HEK293T (cell line): ENCODE results near the gene CLOCK.

Experiments used
- ELF4 ChIP-seq: fragments of 450-650 bp; IDR thresholded peaks from 2 replicates; pipeline ENCODE4 v1.6.1; 2017; ENCODE audit warnings: antibody characterized with exemption
- FOXA1 ChIP-seq: fragments of 450-650 bp; IDR thresholded peaks from 2 replicates; pipeline ENCODE4 v1.6.1; 2016; ENCODE audit warnings: mild to moderate bottlenecking
- FOXK2 ChIP-seq: fragments of 450-650 bp; IDR thresholded peaks from 2 replicates; pipeline ENCODE4 v1.6.1; 2016; ENCODE audit warnings: mild to moderate bottlenecking
- NFRKB ChIP-seq: fragments of 450-650 bp; IDR thresholded peaks from 2 replicates; pipeline ENCODE4 v1.6.1; 2016; ENCODE audit warnings: mild to moderate bottlenecking, moderate library complexity
- SP1 ChIP-seq: fragments of 450-650 bp; IDR thresholded peaks from 2 replicates; pipeline ENCODE4 v1.6.1; 2017

DNA sequence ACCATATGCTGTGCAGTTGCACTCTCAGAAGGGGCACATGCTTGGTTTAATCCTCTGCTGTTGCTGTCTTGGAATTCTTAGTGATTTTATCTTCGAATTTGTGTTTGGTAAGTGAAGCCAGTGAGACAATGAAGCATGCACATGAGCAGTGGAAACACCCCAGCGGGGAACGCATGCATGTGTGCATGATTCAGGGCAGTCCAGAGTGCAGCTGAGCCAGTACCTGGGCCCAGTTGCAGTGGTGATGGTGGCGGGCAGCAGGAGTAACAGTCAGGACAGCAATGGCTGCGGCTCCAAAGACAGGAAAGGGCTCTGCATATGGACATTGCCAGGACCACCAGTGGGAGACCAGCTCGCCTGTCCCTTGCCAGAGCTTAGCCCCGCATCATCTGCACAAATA lies 165.2 kb downstream of the CLOCK start:
- TF ChIP-seq FOXA1 (no peak), SP1 (no peak), FOXK2 (no peak), NFRKB (no peak), ELF4 (no peak)
